Suppressor macrophage treated with lipopolysaccharide for 4 hours (primary cell): Measurements from ENCODE around the gene KIF3A.

Source experiments
- DNase-seq: peaks from one replicate; pipeline ENCODE4 v3.0.0-alpha.2; 2020

KIF3A gene

DNA sequence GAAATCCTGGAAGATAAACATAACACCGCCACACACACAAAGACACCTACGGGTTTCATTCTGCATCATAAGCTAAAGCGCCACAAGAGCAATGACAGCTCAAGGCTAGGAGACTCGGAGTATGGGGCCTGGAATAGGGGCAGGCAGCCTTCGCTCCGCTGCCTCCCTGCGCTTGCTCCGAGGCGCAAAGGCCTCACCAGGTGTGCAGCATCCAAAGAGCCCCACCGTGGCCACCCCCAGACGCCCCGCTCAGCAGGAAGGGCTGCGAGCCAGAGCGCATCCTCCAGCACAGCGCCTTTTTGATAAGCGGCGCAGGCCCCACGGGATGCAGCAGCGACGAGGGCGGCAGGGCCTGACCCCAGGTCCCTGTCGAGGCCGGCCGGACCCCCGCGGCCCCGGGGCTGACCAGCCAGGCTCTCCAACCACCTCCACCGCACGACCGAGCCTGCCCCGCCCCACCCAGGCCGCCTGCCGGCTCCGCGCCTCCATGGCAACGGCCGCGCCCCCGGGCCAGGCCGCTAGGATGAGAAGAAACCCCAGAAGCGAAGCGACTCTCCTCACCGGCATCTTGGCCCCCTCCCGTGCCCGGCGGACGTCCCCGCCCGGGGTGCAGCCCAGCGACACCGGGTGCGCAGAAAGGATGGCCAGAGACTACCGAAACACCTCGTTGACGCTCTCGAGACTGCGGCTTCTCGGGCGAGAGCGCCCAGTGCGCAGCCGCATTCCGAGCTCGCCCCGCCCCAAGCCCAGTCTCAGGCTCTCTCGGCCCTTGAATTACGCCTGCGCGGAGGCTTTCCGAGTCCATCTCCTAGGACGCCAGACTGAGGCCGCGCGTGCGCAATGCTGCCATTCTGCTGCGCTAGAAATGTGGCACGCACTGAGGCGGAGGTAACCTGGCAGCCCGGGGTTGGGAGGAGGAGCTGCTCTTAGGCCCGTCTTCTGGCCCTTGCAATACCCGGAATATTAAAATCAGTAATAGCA is at the start of gene KIF3A:
KIF3A (minus strand) TSS at position 694 of the 981 bp plus-strand sequence; CDS start at position 567, 127 bp downstream.
- DNase-seq = peak; percentile 99

DNA sequence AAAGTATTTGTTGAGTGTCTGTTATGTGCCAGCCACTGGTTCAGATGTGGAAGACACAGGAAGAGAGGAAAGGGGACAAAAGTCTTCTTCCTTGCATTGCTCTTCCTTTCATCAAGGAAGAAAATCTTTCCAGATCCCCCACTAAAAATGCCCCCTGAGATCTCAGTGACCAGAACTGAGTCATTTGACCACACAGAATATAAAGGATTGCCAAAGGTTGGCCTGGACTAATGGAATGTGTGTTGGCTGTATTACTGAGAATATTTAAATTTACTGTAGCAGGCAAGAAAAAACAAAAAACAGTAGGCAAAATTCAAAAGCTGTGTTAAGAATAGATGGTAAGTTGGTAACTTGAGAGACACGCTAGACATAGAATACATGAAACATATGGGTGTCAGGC is 49.7 kb upstream of the KIF3A start:
- DNase-seq = no peak

DNA sequence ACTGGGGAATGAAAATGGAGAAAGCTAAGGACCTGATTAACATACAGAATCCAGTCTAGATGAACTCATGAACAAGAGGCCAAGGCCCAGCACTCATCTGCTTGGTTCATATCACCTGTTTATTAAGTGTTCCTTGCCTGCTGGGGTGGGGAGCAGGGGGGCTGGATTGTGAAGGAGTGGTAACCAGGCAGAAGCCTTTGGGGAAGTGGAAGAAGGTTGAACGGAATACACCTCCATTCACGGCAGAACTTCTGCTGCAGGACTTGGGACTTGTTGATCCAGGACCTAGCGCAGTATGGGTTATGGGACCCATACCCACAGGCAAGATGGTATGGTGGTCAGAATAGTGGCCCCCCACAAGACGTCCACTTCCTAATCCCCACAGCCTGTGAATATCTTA is 48.5 kb upstream of the KIF3A start:
- DNase-seq = no peak

DNA sequence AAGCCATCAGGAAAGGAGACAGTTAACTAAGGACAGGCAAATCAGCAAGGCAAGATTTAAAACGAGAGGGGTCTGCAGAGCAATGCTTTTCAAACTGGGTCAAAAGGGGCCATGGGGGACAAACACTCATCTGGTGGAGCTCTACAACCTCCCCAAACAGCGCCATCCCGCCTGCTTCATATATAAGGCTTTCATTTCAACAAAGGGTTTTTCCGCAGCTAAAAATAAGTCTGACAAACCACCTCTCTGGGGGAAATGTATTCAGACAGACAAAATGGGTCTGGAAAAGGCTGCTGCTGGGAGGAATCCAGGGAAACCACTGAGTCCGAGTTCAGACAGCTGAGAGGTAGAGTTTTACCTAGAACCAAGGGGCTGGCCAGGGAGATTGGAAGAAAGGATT is 48.0 kb upstream of the KIF3A start:
- no peak for DNase-seq

DNA sequence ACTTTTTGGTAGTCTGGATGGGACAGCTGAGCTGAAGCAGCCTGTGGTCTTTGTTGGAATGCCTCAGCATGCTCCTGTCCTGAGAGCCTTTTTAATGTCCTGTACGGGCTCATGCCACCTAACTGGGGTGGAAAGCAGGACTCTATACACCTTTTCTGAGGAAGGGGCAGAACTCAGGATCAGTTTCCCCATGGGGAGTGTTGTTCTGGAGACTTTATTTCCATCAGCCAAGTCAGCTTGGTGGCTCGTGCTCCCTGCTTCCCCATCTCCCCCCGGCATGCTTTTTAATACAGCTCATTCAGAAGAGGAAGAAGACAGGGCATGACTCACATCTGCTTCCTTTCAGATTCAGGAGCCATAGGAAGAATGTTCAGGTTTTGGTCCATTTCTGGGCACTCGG is 44.8 kb upstream of the KIF3A start:
- DNase-seq = peak; percentile 78

DNA sequence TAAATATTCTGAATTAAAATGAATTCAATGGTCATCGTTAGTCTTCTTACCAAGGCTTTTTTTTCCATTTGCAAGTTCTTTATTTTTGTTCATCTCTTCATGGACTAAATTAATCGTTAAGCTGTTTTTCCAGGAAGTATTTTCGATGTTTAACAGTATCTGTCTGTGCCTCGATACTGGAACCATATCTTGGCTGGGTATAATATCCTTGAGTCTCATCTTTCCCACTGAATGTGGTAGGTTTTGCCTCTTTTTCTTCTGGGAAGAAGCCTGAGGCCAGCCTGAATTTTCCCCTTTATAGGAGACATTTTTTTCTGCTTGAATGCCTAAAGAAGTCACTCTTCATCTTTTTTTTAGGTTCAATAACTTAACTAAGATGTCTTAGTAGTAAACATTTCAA is 43.7 kb upstream of the KIF3A start:
- DNase-seq = no peak

DNA sequence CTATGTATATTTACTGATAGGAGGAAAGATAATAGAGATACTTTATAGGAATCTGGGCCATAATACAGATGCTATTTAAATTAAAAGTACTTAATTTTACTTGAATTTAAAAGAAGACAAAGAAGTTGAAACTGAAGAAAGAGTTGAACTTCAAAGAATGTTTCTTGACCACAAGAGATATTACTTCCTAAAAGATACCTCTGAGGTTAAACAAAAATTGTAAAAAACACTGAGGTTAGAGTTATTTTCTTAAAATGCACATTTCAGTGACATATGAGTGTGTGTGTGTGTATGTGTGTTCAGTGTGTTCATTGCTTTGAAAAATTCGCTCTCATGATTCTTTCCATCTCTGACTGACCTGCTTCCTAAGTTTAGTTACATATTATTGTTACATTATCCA is 43.2 kb upstream of the KIF3A start:
- no peak for DNase-seq

DNA sequence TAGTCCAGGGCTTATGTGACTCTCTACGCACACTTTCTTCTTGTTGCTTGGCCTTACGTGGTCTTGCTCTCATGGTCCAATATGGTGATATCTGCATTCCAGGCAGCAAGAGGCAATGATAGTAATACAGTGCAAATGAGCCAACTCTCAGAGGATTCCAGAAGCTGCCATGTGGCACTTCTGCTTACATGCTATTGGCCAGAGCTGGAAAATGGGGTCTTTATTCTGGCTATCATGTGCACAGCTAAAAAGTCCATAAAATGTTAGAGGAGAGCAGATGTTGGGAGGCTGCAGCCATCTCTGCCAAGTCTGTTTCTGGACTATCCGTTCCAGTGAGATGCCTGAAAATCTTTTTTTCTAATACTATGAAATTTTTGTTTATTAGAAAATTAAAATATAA is 42.6 kb upstream of the KIF3A start:
- no peak for DNase-seq

DNA sequence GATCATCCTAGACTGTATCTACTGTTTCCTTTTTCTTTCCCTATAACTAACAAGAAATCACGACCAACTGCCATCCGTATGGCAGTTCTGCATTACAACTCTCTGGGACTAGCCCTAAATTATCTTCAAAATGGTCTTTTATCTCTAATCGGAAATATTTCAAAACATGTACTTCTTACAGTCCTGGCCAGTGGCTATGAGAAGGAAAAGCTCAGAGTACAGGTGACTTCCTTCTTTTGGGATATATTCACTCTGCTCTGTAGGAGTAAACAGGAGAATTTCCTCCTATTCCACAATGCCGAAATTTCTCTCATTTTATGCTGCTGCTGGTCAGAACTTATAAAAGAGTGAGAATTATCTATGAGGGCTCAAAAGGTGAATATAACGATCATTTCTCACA is 41.5 kb upstream of the KIF3A start:
- DNase-seq = no peak

DNA sequence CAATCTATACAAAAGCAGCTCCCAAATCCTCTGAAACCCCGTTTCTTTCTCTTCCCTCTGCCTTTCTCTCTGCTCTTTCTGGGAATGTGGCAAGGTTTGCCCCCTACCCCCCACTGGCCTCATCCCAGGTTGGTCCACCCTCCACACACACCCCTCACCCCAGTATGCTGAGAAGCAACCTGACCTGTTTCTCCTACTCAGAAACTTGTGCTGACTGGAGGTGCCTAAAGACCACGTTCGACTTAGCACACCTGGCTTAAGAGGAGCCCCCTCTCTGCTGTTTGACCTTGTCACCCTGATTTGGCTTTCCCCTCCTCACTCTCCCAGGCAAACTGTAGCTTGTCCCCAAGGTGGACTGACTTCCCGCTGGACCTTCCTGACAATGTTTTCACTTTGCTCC is 40.8 kb upstream of the KIF3A start:
- no peak for DNase-seq

DNA sequence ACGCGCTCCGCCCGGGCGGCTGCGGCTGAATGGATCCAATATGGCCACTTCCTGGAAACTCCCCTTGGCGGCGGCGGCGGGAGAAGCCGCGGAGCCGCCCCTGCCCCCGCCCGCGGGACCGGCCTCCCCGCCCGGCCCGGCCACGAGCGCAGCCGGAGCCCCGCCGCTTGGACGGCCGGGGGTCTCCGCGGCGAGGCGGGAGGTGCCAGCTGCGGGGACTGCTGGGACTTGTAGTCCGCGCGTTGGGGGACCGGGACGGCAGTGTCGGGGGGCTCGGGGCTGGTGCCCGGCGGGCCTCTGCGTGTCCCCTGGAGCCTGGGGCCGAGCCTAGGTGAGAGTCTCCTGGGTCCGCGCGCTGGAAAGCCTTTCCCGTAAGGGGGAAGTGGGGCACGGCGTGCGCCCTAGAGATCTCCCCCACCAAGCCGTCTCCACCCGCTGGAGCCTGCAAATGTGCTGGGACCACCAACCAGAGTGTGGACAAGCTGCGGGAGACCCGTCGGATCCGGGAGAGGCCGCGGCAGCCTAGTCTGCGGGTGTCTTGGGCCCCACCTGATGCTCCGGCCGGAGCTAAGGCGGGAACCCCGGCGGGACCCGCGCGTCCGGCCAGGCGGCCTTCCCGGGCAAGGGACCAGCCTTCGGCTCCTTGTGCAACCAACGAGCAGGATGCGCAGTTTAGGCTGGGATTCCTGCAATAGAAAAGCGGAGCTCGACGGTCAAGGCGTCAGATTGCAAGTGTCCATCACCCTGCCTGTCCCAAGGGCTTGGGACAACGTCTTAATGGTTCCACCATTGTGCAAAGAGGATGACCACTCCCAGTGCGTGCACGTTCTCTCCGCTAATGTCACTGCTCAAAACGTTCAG is 40.1 kb upstream of the KIF3A start, which contains the start of gene SEPTIN8:
SEPTIN8 (minus strand) TSS at position 31 of the 861 bp plus-strand sequence. CDS start 102 bp downstream, outside the sequence.
- peak; percentile 55 for DNase-seq

DNA sequence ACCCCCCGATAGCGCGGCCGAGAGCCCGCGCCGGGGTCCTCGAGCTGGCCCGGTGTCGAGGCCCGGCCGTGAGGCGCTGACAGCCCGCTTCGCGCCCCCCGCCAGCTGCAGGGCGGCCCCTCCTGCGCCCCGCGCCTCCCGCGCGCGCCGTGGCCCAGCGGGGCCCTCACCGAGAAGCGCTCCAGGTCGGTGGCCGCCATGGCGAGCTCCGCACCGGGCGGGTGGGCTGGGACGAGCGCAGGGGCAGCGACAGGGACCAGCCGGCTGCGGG is 39.5 kb upstream of the KIF3A start:
- DNase-seq = no peak

DNA sequence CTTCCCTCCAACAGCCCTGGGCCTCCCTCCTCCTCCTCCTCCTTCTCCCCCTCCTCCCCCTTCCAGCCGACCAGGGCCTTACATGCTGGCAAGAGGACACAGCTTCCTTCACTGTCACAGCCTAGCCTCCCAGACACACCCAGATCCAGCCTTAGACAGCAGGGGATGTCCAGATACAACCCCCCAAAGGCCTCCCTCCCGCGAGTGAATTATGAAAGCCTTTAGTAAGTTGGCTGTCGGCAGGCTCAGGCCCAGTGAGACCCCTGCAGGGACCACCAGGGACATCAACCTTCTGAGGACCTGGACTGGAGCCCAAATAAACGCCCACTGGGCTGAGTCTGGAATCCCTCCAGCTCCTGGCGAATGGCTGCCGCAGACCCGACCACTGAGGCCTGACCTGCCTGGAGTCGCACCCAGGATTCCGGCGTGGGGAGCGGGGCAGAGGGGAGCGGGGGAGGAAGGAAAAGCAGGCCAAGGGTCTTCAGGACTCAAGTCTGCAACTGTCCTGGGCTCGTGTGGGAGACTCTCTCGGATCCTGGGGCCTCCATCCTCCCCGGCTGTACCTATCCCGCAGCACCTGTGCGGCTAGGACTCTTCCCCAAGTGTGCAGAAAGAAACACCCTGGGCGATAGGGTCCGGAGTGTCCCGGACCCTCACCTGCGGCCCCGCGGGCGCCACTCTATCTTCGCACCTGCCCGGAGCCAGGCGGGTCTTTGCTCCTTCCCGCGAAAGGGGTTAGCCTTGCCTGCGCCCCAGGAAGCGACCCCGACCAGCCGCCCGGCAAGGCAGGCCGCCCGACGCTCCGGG is 39.0 kb upstream of the KIF3A start:
- DNase-seq = no peak

DNA sequence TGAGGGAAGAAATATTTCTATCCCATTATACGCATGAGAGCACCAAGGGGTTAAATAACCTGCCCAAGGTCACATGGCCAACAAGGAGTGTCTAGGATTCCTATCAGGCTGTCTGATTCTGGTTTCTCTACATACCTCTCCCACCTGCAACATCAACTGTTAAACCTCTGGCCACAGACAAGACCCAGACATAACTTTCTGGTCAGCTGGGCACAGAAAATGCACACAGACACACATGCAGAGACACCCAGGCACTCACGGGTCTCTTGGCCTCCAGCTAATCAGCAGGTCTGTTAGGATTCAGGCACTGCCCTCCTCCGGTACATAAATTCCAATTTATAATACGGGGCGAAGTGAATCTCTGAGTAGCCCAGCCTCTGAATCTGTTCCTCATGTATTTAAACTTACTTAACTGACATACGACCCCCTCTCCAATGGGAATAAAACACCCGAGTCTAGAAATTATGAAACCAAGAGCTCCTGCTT is 38.2 kb upstream of the KIF3A start:
- DNase-seq = no peak

DNA sequence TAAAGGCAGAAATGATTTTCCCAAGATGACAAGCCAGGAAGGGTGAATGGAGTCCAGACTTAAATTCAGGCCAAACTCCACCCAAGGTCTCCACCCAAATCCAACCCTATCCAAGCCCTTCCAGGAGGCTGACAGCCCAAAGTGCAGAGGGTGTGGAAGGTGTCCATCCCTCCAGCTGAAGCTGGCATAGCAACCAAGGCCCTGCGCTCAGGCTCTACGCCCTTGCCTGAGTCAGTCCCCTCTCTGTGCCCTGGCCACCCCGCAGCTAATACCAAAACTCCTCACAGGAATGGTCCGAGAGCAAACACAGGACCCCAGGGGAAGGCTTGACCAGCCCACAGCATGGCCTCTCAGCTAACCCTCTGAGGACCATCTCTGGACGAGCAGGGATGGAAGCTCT is 37.5 kb upstream of the KIF3A start:
- no peak for DNase-seq

DNA sequence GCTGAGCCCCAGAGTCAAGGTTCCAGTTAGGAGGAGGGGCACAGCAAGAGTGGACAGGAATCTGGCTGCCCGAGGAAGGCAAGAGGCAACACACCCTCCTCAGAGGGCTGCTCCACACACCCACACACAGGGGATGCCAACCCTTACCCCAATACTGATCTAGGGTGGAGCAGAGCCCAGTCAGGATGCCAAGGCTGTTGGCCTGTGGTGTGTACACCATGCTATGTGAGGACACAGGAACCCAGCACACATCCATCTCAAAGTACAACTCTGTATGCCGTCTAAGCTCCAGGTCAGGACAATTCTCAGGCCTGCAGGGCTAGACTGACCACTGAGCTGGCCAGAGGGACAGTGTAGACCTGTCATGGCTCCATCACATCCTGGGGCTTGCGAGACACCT is 37.1 kb upstream of the KIF3A start:
- no peak for DNase-seq

DNA sequence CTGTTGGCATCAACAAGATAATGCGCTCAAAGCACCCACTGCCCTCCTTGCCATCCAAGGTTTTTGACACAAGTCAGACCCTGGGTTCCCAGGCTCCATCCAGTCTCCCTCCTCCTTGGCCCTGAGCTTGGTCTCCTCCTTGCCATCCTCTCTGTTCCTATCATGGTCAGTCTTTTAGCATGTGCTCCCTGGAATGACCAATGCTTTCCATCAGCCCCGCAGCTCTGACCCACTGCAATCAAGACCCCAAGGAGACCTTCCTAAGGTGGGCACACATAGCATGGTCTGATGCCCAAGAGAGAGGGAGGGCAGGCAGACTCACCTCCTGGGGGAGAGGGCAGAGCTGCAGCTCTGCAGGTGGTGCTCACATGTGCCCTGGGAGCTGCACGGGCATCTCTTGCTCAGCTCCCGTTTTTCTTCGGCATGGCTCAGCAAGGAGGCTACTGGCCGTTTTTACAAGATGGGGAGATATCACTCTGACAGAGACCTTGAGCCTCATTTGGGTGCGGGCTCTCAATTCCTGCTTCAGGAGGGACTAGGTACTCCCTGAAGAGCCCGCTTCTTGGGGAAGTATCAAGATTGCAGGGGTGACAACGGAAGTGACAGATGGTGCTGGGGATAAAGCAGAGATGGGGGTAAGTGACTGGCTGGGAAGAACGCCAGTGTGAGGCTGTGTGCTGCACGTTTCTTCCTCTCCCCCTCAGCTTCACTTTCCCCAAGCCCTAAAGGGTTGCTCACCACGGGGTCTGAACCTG is 36.4 kb upstream of the KIF3A start:
- DNase-seq = no peak

DNA sequence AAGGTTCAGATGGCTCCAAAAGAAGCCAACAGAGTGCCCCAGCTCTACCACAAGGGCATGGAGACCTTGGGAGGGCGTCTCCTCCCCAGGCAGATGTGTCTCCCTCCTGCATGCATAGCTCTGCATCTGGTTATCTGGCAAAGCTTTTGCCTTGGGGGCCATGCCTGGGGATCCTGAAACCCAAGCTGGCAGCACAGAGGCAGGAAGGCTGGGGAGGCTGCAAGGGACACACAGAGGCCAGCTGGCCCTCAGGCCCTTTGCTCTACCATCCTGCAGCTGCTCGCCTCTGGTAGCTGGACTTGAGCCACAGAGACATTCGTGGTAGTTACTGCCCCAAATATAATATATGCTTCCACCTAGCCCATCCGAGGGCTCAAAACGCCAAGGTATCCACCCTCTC is 35.8 kb upstream of the KIF3A start:
- DNase-seq = no peak

DNA sequence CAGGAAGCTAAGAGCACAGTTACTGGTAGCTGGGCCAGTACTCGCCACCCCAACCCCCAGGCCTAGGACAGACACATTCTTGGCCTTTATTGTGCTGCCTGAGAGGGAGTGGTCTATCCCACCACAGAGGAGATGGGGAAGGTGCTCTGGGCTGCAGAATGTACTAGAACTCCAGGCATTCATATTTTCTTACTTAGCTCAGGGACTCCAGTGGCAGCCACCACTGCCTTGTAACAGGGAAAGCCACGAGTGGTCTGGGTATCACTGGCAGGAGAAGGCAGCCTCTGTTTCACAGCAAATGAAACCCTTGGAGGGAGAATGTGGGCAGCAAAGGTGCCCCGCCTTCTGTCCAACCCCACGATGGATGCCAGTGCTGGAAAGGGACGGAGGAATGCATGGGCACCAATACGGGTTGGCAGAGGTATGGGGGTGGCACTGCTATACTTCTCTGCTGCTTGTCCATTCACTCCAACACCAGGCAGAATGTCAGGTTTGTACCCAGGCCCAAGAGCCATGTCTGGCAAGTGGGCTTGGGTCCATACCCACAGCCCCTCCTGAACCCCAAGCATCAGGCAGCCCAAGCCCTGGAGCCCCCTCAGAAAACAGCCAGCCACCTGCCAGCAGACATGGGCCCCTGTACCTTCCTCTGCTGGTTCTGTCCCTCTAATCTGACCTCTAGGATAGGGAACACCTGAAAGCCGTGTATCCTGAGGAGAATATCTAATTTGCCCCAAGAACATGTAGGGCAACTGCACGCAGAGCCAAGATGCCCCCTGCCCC is 35.1 kb upstream of the KIF3A start:
- no peak for DNase-seq

DNA sequence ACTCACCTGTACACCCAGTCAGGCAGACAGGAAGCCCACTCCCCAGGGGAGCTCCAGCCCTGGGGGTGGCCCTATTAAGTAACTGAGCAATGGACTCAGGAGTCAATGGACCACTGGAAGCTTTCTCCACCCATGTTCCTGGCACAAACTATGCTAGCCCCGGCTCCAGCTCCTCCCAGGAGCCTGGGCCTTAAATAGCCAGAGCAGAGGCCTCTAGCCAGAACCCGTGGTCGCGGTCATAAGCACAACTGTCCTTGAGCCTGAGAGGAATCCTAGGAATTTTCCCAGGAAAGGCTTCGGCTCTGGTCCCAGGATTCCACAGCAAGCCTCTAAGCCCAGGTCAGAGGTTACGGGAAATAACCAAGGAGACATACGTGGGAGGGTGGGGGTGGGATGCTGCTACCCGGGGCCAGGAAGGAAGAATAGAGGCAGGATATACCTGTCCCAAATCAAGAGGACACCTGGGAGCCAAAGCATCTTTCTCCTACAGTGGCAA is 34.2 kb upstream of the KIF3A start:
- no peak for DNase-seq
